HCEC 1CT (cell line): Measurements from ENCODE around the gene PFKFB2.

Source experiments
- DNase-seq: peaks from one replicate; pipeline ENCODE4 v3.0.0-alpha.2; 2017

PFKFB2 gene

GRCh38 chr1:207093944-207094343 is 40.9 kb downstream of the PFKFB2 start:
- no peak for DNase-seq

- no peak for DNase-seq
Observed at GRCh38 chr1:207097871-207098324, 44.8 kb downstream of the PFKFB2 start.

- no peak for DNase-seq
Observed at GRCh38 chr1:207101720-207102119, 48.6 kb downstream of the PFKFB2 start.

GRCh38 chr1:207102146-207102545 is 49.1 kb downstream of the PFKFB2 start:
- no peak for DNase-seq

- no peak for DNase-seq
Observed at GRCh38 chr1:207102659-207103058, 49.6 kb downstream of the PFKFB2 start.

- DNase-seq, result no peak
Observed at GRCh38 chr1:207103892-207104373, 50.9 kb downstream of the PFKFB2 start, which contains the start of gene C4BPA. Gene C4BPA (plus strand): TSS chr1:207104233. CDS start chr1:207113026, 8,793 bp downstream.

- DNase-seq, result no peak
Observed at GRCh38 chr1:207109004-207109403, 55.9 kb downstream of the PFKFB2 start.

- DNase-seq, result no peak
Observed at GRCh38 chr1:207112616-207113296, 59.7 kb downstream of the PFKFB2 start.

GRCh38 chr1:207115269-207115668 is 62.2 kb downstream of the PFKFB2 start:
- no peak for DNase-seq

GRCh38 chr1:207124389-207124788 is 71.3 kb downstream of the PFKFB2 start:
- no peak for DNase-seq

GRCh38 chr1:207128336-207128921 is 75.4 kb downstream of the PFKFB2 start:
- DNase-seq, result no peak

GRCh38 chr1:207129053-207129452 is 76.0 kb downstream of the PFKFB2 start:
- no peak for DNase-seq
